Activated CD4-positive, alpha-beta T cell treated with anti-CD3 and anti-CD28 coated beads, Interleukin-2, amount 10 ng/mL, durations not matched to agents 7 days and 5 days (primary cell): ENCODE data around the gene POU4F3. TPM values are rescaled to one million over a fixed set of nuclear protein-coding genes. Genes with fewer than 3 reads are reported as not detected.
A peak's percentile ranks its signal among the peaks of the same experiment; 100 is the strongest.

Experiments used
- CTCF ChIA-PET: fragments of 350-600 bp; sonication (Branson Sonifier 250); formaldehyde crosslinking; loops from one replicate; lab custom pipeline; 2021; ENCODE audit warnings: antibody characterized with exemption; lab: Charles Lee
- POLR2A ChIA-PET: fragments of 350-600 bp; sonication (Branson Sonifier 250); formaldehyde crosslinking; loops from one replicate; lab custom pipeline; 2021; ENCODE audit warnings: antibody characterized with exemption; lab: Charles Lee
- DNase-seq: peaks from one replicate; pipeline ENCODE4 v3.0.0-alpha.2; 2020
- H3K27ac Mint-ChIP-seq: one replicate; pipeline ENCODE4 v1.8.0; 2021; ENCODE audit warnings: mild to moderate bottlenecking, moderate library complexity, mixed read lengths
- H3K27me3 Mint-ChIP-seq: one replicate; pipeline ENCODE4 v1.8.0; 2021; ENCODE audit warnings: mixed read lengths
- H3K36me3 Mint-ChIP-seq: one replicate; pipeline ENCODE4 v1.8.0; 2021; ENCODE audit warnings: low read depth, mixed read lengths
- H3K4me1 Mint-ChIP-seq: one replicate; pipeline ENCODE4 v1.8.0; 2021; ENCODE audit warnings: mixed read lengths
- H3K4me3 Mint-ChIP-seq: one replicate; pipeline ENCODE4 v1.8.0; 2021; ENCODE audit warnings: mild to moderate bottlenecking, moderate library complexity, mixed read lengths
- H3K9me3 Mint-ChIP-seq: one replicate; pipeline ENCODE4 v1.8.0; 2021; ENCODE audit warnings: mixed read lengths
- total RNA-seq, 2 experiments: library from RNA; stranded (reverse); gene quantifications; one replicate each; pipeline ENCODE4 v1.2.3, GENCODE V29; 2021

Gene POU4F3
- total RNA-seq, 2 experiments from 2014 or later: 0.10 to 0.17 TPM

GRCh38 chr5:146342882-146343865 lies 4.5 kb downstream of the POU4F3 start:
- no peak for DNase-seq
- no peak overlapping the region for H3K4me3 Mint-ChIP-seq

GRCh38 chr5:146344155-146345118 lies 5.8 kb downstream of the POU4F3 start:
- H3K27me3 Mint-ChIP-seq: peaks cover 82% of the 10 kb centered on the region
- POLR2A ChIA-PET: no interaction called here
- CTCF ChIA-PET: interaction anchor here (2.0 kb wide), 1 partner anchor 10 kb away, joined by 4 read pairs; no protein-coding TSS in a partner anchor
- H3K27ac Mint-ChIP-seq: no peak overlapping the region
- H3K4me1 Mint-ChIP-seq: peaks cover 14% of the 10 kb centered on the region
- no peak for DNase-seq
- H3K4me3 Mint-ChIP-seq: no peak overlapping the region
- H3K9me3 Mint-ChIP-seq: no peaks in the 10 kb centered on the region
- no peaks in the 10 kb centered on the region for H3K36me3 Mint-ChIP-seq

More at GRCh38 chr5:146342882-146343865, 4.5 kb downstream of the POU4F3 start:
- no peaks in the 10 kb centered on the region for H3K36me3 Mint-ChIP-seq
- no peaks in the 10 kb centered on the region for H3K9me3 Mint-ChIP-seq
- no peak overlapping the region for H3K27ac Mint-ChIP-seq
- peaks cover 14% of the 10 kb centered on the region for H3K4me1 Mint-ChIP-seq
- H3K27me3 Mint-ChIP-seq: peaks cover 90% of the 10 kb centered on the region
- POLR2A ChIA-PET: no interaction called here
- CTCF ChIA-PET: interaction anchor here (2.0 kb wide), 1 partner anchor 8 kb away, joined by 4 read pairs; no protein-coding TSS in a partner anchor

GRCh38 chr5:146345240-146345577 lies 6.6 kb downstream of the POU4F3 start:
- ChIA-PET CTCF (no interaction called here), POLR2A (no interaction called here)
- no peak for DNase-seq
- Mint-ChIP-seq H3K4me1 (peaks cover 14% of the 10 kb centered on the region), H3K27me3 (peaks cover 74% of the 10 kb centered on the region), H3K36me3 (no peaks in the 10 kb centered on the region), H3K27ac (no peak overlapping the region), H3K4me3 (peak overlapping the region; percentile 7), H3K9me3 (no peaks in the 10 kb centered on the region)

- Mint-ChIP-seq H3K4me1 (peaks cover 12% of the 10 kb centered on the region), H3K36me3 (no peaks in the 10 kb centered on the region), H3K4me3 (no peak overlapping the region), H3K27ac (no peak overlapping the region), H3K9me3 (no peaks in the 10 kb centered on the region), H3K27me3 (peaks cover 72% of the 10 kb centered on the region)
- DNase-seq: no peak
- ChIA-PET POLR2A (no interaction called here), CTCF (no interaction called here)
These were observed 7.1 kb downstream of the POU4F3 start for GRCh38 chr5:146345578-146346366.

GRCh38 chr5:146357126-146357525 lies 18.5 kb downstream of the POU4F3 start:
- Mint-ChIP-seq H3K4me1 (no peaks in the 10 kb centered on the region), H3K9me3 (no peaks in the 10 kb centered on the region), H3K36me3 (no peaks in the 10 kb centered on the region), H3K4me3 (no peak overlapping the region), H3K27ac (no peak overlapping the region), H3K27me3 (peaks cover 10% of the 10 kb centered on the region)
- POLR2A ChIA-PET: no interaction called here
- no peak for DNase-seq
- CTCF ChIA-PET: no interaction called here

GRCh38 chr5:146359836-146360235 lies 21.2 kb downstream of the POU4F3 start:
- Mint-ChIP-seq H3K9me3 (no peaks in the 10 kb centered on the region), H3K4me3 (no peak overlapping the region), H3K27ac (no peak overlapping the region), H3K36me3 (no peaks in the 10 kb centered on the region), H3K4me1 (no peaks in the 10 kb centered on the region), H3K27me3 (peaks cover 20% of the 10 kb centered on the region)
- no peak for DNase-seq
- CTCF ChIA-PET: no interaction called here
- POLR2A ChIA-PET: no interaction called here

- Mint-ChIP-seq H3K27me3 (peaks cover 26% of the 10 kb centered on the region), H3K4me3 (no peak overlapping the region), H3K9me3 (no peaks in the 10 kb centered on the region), H3K36me3 (no peaks in the 10 kb centered on the region), H3K4me1 (no peaks in the 10 kb centered on the region), H3K27ac (no peak overlapping the region)
- POLR2A ChIA-PET: no interaction called here
- CTCF ChIA-PET: no interaction called here
- no peak for DNase-seq
These were observed 24.7 kb downstream of the POU4F3 start for GRCh38 chr5:146363161-146363874.

- H3K9me3 Mint-ChIP-seq: no peaks in the 10 kb centered on the region
- no peaks in the 10 kb centered on the region for H3K36me3 Mint-ChIP-seq
- H3K27me3 Mint-ChIP-seq: peaks cover 24% of the 10 kb centered on the region
- no peak overlapping the region for H3K4me3 Mint-ChIP-seq
- ChIA-PET POLR2A (no interaction called here), CTCF (no interaction called here)
- no peak for DNase-seq
- no peaks in the 10 kb centered on the region for H3K4me1 Mint-ChIP-seq
- H3K27ac Mint-ChIP-seq: no peak overlapping the region
These were observed 27.0 kb downstream of the POU4F3 start for GRCh38 chr5:146365618-146366017.

- Mint-ChIP-seq H3K4me1 (no peaks in the 10 kb centered on the region), H3K27me3 (peaks cover 24% of the 10 kb centered on the region), H3K36me3 (no peaks in the 10 kb centered on the region), H3K9me3 (no peaks in the 10 kb centered on the region), H3K27ac (no peak overlapping the region), H3K4me3 (no peak overlapping the region)
- ChIA-PET POLR2A (no interaction called here), CTCF (no interaction called here)
- DNase-seq: no peak
These were observed 28.3 kb downstream of the POU4F3 start for GRCh38 chr5:146366904-146367303.

- Mint-ChIP-seq H3K4me1 (no peaks in the 10 kb centered on the region), H3K36me3 (no peaks in the 10 kb centered on the region), H3K27ac (no peak overlapping the region), H3K27me3 (peaks cover 16% of the 10 kb centered on the region), H3K4me3 (no peak overlapping the region), H3K9me3 (no peaks in the 10 kb centered on the region)
- ChIA-PET POLR2A (interaction anchor here (0.6 kb wide), 1 partner anchor 31 kb away, joined by 4 read pairs; no protein-coding TSS in a partner anchor), CTCF (interaction anchor here (0.7 kb wide), 1 partner anchor 424 kb away, joined by 3 read pairs; no protein-coding TSS in a partner anchor)
- no peak for DNase-seq
These were observed 29.5 kb downstream of the POU4F3 start for GRCh38 chr5:146368137-146368536.

- no peaks in the 10 kb centered on the region for H3K36me3 Mint-ChIP-seq
These were observed 31.1 kb downstream of the POU4F3 start for GRCh38 chr5:146369691-146370090.

More at GRCh38 chr5:146369691-146370090, 31.1 kb downstream of the POU4F3 start:
- Mint-ChIP-seq H3K9me3 (no peaks in the 10 kb centered on the region), H3K27ac (no peak overlapping the region), H3K4me3 (no peak overlapping the region), H3K27me3 (peaks cover 21% of the 10 kb centered on the region), H3K4me1 (no peaks in the 10 kb centered on the region)
- no peak for DNase-seq
- POLR2A ChIA-PET: no interaction called here
- CTCF ChIA-PET: no interaction called here
